GM18498 (cell line): Measurements from ENCODE around the gene LIN28B.
"Not testable (repeated sequence)": the region's sequence is repeated elsewhere in the genome, so short reads cannot be mapped to it uniquely, and the experiment has no call there.

Source experiments
- ATAC-seq: cut with Tn5 transposase; IDR thresholded peaks from one replicate; pipeline ENCODE4 v1.9.1; 2021; ENCODE audit warnings: mild to moderate bottlenecking, moderate library complexity; ENCODE audit not compliant: unreplicated experiment

LIN28B gene

DNA sequence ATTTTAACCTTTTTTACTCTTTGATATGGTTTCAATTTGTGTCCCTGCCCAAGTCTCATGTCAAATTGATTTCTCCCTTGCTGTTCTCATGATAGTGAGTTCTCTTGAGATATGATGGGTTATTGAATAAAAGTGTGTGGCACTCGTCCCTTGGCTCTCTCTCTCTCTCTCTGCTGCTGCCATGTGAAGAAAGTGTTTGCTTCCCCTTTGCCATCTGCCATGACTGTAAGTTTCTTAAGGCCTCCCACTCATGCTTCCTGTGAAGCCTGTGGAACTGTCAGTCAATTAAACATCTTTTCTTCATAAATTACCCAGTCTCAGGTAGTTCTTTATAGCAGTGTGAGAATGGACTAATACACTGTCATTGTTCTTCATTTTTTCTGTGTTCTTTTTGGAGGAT lies 48.5 kb downstream of the LIN28B start:
- ATAC-seq: no peak

GRCh38 chr6:105013459-105013858 lies 56.6 kb downstream of the LIN28B start:
- not testable (repeated sequence) for ATAC-seq

- ATAC-seq: no peak
These were observed 57.5 kb downstream of the LIN28B start for GRCh38 chr6:105014448-105014847.

DNA sequence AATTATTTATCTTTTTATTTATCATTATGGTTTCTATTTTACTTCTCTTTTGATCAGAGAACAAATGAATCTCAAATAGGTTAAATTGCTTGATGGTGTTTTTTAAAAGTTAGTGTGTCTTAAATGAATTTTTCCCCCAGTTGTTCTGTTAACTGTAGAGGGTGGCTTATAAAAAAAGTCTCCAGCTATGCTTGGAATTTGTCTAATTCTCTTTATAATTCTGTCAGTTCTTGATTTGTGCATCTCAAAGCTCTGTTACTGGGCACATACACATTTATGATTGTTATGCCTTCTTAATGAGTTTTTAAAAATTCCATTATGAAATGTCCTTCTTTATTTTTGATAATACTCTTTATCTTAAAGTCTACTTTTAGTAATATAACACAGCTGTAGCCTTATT lies 58.0 kb downstream of the LIN28B start:
- ATAC-seq: no peak

DNA sequence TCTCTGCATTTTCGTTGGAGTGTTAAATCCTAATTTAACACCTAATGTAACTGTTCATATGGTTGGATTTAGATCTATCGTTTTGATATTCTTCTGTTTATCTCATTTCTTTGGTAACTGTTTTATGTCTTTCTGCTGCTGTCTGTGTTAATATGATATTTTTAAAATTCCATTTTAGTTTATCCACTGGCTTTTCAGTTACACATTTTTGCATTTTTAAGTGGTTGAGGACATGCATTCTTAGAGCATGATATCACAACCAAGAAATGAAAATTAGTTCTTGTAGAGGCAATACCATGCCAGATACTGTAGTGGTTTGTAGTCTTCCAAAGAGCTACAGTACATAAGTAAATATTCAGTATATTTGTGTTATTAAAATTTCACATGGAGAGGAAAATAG lies 58.6 kb downstream of the LIN28B start:
- no peak for ATAC-seq

- ATAC-seq: no peak
These were observed 62.4 kb downstream of the LIN28B start for GRCh38 chr6:105019285-105019684.

GRCh38 chr6:105021399-105021798 lies 64.5 kb downstream of the LIN28B start:
- ATAC-seq: no peak

- no peak for ATAC-seq
These were observed 65.5 kb downstream of the LIN28B start for GRCh38 chr6:105022416-105022815.

DNA sequence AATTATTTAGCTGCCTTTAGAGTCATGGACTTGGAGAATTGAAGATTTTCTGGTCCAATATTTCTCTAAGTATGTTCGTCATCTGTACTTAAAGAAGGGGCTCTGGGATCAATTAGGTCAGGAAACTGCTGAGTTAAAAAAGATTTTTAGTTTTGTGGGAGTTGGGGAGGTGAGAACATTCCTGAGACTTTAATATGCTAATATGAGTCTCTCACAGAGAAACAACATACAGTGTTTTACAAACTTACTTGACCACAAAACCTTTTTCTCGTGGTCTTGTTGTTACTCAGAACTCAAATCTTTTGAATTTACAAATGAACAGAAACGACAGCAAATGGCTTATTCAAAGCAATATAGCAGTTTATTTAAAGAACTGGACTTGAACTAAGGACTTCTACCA lies 67.9 kb downstream of the LIN28B start:
- no peak for ATAC-seq

DNA sequence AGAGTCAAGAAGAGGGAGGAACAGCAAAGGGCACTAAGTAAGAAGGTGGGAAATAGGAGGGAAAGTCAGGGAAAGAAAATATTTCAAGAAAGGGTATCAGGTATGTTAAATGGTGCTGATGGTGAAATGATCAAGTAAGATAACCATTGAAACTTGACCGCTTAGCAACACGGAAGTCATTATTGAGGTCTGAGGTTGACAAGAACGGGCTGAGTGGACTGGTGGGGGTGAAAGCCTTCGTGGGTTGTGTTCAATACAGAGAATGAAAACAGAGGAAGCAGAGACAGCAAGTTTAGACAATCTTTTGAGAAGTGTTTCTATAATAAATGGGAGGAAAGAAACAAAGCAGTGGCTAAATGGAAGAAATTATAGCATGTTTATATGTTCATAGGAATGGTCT lies 72.0 kb downstream of the LIN28B start:
- ATAC-seq: no peak

DNA sequence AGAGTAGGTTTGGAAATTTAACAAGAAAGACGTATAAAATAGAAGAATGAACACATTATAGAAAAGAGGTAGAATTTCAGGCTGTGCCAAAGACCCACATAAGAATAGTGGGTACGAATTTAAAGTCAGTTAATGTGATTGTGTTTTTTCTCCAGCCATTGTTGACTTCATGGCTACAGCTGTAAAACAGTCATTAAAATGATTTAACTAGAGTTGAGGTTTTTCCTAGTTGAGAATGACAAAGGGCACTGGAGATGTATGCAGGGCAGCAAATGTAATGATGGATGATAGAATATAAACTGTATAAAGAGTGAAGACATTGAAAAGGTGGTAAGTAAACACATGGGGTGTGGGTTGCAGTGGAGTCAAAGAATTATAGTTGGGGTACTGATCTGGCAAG lies 72.7 kb downstream of the LIN28B start:
- ATAC-seq: no peak

DNA sequence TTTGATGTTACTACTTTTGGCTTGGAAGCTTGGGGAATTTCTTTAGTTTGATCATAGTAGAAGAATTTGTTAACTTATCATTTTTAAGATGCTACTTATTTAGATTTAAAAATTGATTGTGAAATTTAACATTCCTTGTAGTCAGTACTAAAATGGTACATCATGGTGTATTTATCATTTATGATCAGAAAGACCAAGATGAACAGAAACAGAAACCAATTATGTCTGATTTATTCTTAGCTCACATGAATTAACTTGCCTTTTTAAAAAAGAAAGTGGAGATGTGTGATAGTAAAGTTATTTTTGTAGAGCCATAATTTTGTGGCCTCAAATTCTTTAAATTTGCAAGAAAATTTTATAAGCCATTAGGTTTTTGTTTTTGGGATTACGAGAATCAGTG lies 77.6 kb downstream of the LIN28B start:
- ATAC-seq: peak; percentile 50

DNA sequence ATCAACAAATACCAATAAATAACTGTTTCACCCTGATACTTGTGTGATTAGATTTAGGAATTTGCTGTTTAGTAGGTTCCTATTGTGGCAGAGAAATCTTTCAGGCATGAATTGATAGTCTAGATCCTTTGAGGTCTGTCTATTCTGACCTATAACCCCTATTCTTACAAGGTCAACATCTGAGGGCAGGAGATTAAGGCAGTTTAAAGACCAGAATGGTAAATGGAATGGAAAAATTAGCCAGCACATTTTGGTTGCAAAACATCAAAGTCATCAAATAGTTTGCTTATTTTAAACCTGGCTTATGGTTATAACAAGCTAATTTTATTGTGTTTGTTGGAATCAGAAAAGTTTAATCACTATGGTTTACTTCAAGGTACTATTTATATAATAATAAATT lies 78.4 kb downstream of the LIN28B start:
- no peak for ATAC-seq

GRCh38 chr6:105036351-105036750 lies 79.4 kb downstream of the LIN28B start:
- ATAC-seq: no peak

DNA sequence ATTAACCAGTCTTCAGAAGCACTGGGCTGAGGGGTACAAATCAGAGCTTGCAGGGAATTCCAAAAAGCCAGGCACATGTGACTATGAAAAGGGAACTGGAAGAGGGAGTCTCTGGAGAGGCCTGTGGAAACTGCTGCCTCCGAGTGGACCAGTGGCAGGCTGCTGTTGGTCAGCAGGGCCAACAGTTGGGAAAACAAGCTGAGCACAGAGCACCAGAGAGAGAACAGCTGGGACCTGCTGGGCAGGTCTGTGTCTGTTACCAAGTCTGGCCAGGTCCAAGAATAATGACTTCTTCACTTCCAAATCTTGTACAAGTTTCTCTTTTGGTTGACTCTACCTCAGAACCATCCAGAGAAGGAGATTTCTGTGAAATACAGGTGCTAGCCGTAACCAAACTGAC lies 81.4 kb downstream of the LIN28B start:
- no peak for ATAC-seq

GRCh38 chr6:105041880-105042279 lies 85.0 kb downstream of the LIN28B start:
- ATAC-seq: no peak

DNA sequence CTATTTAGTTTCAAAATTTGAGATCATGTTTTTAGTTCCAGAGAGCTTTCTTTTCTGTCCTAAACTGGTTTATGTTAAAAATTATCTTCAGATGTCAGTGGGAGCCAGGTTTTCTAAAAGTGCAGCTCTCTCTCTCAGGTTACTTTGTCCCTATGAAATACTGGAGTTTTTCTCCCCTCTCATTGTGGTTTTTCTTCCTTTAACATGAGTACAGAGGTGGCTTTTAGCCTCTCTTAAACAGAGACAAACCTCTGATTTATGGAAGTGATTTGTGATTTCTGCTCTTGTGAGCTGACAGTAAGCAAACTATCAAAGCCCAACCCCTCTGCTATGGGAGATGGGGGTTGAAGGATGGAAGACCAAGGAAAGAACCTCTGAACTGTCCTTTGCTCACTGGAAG lies 85.7 kb downstream of the LIN28B start:
- ATAC-seq: no peak

- no peak for ATAC-seq
These were observed 87.1 kb downstream of the LIN28B start for GRCh38 chr6:105043979-105044378.

GRCh38 chr6:105045526-105045925 lies 88.6 kb downstream of the LIN28B start:
- no peak for ATAC-seq

GRCh38 chr6:105051941-105052471 lies 95.1 kb downstream of the LIN28B start:
- no peak for ATAC-seq

GRCh38 chr6:105056646-105057045 lies 99.7 kb downstream of the LIN28B start:
- no peak for ATAC-seq

DNA sequence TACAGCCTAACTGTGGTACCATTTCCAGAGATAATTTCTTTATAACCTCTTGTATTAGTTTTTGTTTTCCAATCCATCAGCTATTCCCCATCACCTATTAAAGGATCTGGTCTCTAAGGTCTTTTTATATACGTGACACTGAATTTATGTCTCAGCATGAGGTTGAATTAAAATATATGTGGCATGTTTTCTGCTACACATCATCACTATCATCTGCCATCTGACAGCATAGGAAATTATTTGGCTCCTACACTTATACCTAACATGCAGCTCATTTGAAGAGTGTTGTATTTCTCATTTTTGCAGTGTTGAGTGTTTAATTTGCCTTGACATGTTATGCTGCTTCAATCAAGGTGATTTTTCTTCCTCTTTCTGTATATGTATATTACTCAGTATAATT lies 100.3 kb downstream of the LIN28B start:
- no peak for ATAC-seq

- no peak for ATAC-seq
These were observed 101.4 kb downstream of the LIN28B start for GRCh38 chr6:105058316-105058715.

DNA sequence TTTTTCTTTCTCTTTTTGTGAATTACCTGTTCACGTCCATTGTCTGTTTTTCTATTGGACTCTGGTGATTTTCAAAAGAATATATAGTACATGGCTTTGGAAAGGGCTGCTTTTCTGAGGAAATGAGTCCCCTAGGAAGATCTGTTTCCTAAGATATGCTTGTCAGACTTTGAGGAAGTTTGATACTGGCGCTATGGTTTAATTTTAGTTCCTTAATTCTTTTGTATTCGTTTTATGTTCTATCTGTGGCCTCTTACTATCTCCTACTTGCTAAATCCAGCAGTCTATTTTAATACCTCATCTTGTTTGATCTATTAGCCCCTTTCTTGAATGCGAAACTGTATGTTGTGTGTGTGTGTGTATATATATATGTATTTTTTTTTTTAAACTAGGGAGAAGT lies 101.9 kb downstream of the LIN28B start:
- ATAC-seq: no peak
